ENCODE data around the gene PCGF1.

DNA sequence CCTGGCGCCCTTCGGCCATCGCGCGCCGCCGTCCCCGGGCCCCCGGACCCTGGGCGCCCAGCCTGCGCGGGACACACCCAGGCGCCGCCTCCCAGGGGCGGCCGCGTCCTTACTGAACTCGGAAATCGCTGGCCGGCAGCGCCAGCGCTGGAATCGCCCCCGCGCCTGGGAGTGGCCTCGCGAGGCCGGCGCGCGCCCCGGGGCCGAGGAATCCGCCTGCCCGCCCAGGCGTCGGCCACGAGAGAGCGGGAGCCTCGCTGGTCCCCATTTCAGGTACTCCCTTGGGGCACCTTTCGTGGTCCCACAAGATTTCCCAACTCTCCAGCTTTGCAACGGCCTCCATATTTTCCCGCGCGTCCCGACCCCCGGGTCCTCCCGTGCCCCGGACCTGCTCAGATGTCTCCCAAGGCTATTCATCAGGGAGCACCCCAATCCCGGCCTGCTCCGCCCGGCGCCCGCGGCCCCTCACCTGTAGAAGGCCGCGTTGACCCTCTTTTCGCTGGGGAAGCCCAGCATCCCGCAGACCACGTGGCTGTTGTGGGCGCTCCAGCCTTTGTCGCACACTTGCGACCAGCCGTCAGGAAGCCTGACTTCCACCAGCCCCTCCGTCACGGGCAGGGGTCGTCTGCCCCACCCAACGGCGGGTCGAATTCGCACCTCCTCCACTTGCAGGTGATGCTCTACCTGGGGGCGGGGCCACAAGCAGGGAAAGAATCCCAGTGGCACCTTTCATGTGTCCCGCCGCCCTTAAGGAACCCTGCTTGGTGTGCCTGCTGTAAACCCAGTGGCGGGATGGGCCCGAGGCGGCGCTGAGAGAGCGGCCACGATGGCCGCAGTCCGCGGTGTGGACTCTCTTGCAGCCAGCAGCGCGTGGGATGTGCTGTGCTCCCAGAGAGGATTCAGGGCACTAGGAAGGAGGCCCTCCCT lies 41.7 kb upstream of the PCGF1 start:
- TF ChIP-seq IKZF4 (CRISPR knock-in tag; IDR thresholded peaks at IDR 0.05; ENCODE audit: borderline replicate concordance, low read depth, not compliant biosample characterization): no peak
- no peak for TF ChIP-seq SRSF1 (optimal IDR thresholded peaks at IDR 0.05; ENCODE audit: low read depth, low read length)
- no peak; the same call in 1 of the 2 replicates for TF ChIP-seq PHF20 (CRISPR knock-in tag; IDR thresholded peaks at IDR 0.05)
- TF ChIP-seq ZNF816 (CRISPR knock-in tag; IDR thresholded peaks at IDR 0.05; ENCODE audit: borderline replicate concordance): no peak
- TF ChIP-seq, protein P1, sequence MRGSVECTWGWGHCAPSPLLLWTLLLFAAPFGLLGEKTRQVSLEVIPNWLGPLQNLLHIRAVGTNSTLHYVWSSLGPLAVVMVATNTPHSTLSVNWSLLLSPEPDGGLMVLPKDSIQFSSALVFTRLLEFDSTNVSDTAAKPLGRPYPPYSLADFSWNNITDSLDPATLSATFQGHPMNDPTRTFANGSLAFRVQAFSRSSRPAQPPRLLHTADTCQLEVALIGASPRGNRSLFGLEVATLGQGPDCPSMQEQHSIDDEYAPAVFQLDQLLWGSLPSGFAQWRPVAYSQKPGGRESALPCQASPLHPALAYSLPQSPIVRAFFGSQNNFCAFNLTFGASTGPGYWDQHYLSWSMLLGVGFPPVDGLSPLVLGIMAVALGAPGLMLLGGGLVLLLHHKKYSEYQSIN (CRISPR knock-in tag; IDR thresholded peaks at IDR 0.05; ENCODE audit: borderline replicate concordance): no peak
- TF ChIP-seq DPF2 (CRISPR knock-in tag; IDR thresholded peaks at IDR 0.05; ENCODE audit: borderline replicate concordance, low read depth): no peak
- no peak for TF ChIP-seq ZNF256 (CRISPR knock-in tag; conservative IDR thresholded peaks at IDR 0.05)
- TF ChIP-seq ARNTL (CRISPR knock-in tag; IDR thresholded peaks at IDR 0.05): no peak
- TF ChIP-seq, protein P2, sequence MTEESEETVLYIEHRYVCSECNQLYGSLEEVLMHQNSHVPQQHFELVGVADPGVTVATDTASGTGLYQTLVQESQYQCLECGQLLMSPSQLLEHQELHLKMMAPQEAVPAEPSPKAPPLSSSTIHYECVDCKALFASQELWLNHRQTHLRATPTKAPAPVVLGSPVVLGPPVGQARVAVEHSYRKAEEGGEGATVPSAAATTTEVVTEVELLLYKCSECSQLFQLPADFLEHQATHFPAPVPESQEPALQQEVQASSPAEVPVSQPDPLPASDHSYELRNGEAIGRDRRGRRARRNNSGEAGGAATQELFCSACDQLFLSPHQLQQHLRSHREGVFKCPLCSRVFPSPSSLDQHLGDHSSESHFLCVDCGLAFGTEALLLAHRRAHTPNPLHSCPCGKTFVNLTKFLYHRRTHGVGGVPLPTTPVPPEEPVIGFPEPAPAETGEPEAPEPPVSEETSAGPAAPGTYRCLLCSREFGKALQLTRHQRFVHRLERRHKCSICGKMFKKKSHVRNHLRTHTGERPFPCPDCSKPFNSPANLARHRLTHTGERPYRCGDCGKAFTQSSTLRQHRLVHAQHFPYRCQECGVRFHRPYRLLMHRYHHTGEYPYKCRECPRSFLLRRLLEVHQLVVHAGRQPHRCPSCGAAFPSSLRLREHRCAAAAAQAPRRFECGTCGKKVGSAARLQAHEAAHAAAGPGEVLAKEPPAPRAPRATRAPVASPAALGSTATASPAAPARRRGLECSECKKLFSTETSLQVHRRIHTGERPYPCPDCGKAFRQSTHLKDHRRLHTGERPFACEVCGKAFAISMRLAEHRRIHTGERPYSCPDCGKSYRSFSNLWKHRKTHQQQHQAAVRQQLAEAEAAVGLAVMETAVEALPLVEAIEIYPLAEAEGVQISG (CRISPR knock-in tag; IDR thresholded peaks at IDR 0.05): peak; percentile 17; the same call in 1 of the 2 replicates
- TF ChIP-seq JUN (CRISPR knock-in tag; IDR thresholded peaks at IDR 0.05): no peak
- TF ChIP-seq POLR2A (IDR thresholded peaks at IDR 0.05; ENCODE audit: insufficient read depth in 1 of 2, low read depth in 2 of 2, low read length in 2 of 2): peak in 1 of 2 experiments; percentile 50; a peak in 1 of 4 replicates
- TF ChIP-seq, protein P3, sequence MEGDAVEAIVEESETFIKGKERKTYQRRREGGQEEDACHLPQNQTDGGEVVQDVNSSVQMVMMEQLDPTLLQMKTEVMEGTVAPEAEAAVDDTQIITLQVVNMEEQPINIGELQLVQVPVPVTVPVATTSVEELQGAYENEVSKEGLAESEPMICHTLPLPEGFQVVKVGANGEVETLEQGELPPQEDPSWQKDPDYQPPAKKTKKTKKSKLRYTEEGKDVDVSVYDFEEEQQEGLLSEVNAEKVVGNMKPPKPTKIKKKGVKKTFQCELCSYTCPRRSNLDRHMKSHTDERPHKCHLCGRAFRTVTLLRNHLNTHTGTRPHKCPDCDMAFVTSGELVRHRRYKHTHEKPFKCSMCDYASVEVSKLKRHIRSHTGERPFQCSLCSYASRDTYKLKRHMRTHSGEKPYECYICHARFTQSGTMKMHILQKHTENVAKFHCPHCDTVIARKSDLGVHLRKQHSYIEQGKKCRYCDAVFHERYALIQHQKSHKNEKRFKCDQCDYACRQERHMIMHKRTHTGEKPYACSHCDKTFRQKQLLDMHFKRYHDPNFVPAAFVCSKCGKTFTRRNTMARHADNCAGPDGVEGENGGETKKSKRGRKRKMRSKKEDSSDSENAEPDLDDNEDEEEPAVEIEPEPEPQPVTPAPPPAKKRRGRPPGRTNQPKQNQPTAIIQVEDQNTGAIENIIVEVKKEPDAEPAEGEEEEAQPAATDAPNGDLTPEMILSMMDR (CRISPR knock-in tag; IDR thresholded peaks at IDR 0.05): peak; percentile 11; the same call in 1 of the 2 replicates
- TF ChIP-seq, protein P4, sequence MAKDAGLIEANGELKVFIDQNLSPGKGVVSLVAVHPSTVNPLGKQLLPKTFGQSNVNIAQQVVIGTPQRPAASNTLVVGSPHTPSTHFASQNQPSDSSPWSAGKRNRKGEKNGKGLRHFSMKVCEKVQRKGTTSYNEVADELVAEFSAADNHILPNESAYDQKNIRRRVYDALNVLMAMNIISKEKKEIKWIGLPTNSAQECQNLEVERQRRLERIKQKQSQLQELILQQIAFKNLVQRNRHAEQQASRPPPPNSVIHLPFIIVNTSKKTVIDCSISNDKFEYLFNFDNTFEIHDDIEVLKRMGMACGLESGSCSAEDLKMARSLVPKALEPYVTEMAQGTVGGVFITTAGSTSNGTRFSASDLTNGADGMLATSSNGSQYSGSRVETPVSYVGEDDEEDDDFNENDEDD (CRISPR knock-in tag; IDR thresholded peaks at IDR 0.05; ENCODE audit: borderline replicate concordance): peak; percentile 82; the same call in 1 of the 2 replicates
- TF ChIP-seq ELF1 (CRISPR knock-in tag; IDR thresholded peaks at IDR 0.05): no peak
